ENCODE data around the gene CACNG6. TPM values are rescaled to one million over a fixed set of nuclear protein-coding genes. Genes with fewer than 3 reads are reported as not detected.

CACNG6 gene
- total RNA-seq, 3 donors from 2014 or later (not counting 1 experiment from before 2014, with no cell fraction given): 11.5 TPM; not detected in 2

DNA sequence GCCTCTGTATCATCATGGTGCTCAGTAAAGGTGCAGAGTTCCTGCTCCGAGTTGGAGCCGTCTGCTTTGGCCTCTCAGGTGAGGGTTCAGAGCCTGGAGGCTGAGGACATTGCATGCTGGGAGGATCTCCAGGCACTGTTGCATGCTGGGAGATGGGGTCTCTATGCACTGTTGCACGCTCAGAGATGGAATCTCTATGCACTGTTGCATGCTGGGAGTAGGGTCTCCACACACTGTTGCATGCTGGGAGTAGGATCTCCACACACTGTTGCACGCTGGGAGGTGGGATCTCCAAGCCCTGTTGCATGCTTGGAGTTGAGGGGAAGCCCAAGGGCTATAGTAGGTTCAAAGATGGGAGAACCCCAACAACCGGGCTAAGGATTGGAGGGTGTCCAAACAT, 8.3 kb downstream of the CACNG6 start:
- Mint-ChIP-seq H3K36me3 (no peaks in the 10 kb centered on the region), H3K4me1 (no peaks in the 10 kb centered on the region), H3K4me3 (no peak overlapping the region), H3K27ac (no peak overlapping the region), H3K27me3 (ENCODE audit: low read depth in 2 of 2) (peaks cover 31 to 45% of the 10 kb centered on the region in 2 donors), H3K9me3 (no peaks in the 10 kb centered on the region)
- DNase-seq (no peak), ATAC-seq (no peak)
- H3K27me3 ChIP-seq (ENCODE audit: control insufficient read depth, insufficient read depth, low read length): no peaks in the 10 kb centered on the region
- H3K27ac ChIP-seq (ENCODE audit: low read length): no peak overlapping the region
- intact Hi-C loops (cut with micrococcal nuclease): no loop called here
- no peaks in the 10 kb centered on the region for H3K4me1 ChIP-seq (ENCODE audit: control insufficient read depth, insufficient read depth, low read length)
- 71% methylated on average over 5 of the region's 5 CpGs for WGBS (ENCODE audit: insufficient coverage)
- no peaks in the 10 kb centered on the region for H3K9me3 ChIP-seq (ENCODE audit: control insufficient read depth, insufficient read depth, low read length)
- no peak overlapping the region for H3K4me3 ChIP-seq (ENCODE audit: low read length)
- no peaks in the 10 kb centered on the region for H3K36me3 ChIP-seq (ENCODE audit: control insufficient read depth, insufficient read depth, low read length)
- TF ChIP-seq, protein P1, sequence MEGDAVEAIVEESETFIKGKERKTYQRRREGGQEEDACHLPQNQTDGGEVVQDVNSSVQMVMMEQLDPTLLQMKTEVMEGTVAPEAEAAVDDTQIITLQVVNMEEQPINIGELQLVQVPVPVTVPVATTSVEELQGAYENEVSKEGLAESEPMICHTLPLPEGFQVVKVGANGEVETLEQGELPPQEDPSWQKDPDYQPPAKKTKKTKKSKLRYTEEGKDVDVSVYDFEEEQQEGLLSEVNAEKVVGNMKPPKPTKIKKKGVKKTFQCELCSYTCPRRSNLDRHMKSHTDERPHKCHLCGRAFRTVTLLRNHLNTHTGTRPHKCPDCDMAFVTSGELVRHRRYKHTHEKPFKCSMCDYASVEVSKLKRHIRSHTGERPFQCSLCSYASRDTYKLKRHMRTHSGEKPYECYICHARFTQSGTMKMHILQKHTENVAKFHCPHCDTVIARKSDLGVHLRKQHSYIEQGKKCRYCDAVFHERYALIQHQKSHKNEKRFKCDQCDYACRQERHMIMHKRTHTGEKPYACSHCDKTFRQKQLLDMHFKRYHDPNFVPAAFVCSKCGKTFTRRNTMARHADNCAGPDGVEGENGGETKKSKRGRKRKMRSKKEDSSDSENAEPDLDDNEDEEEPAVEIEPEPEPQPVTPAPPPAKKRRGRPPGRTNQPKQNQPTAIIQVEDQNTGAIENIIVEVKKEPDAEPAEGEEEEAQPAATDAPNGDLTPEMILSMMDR (IDR thresholded peaks at IDR 0.05): no peak

GRCh38 chr19:54001496-54001895, 10.1 kb downstream of the CACNG6 start:
- no peak overlapping the region for H3K4me3 Mint-ChIP-seq
- no peak overlapping the region for H3K27ac Mint-ChIP-seq
- H3K27me3 Mint-ChIP-seq (ENCODE audit: low read depth in 2 of 2): peaks cover 20 to 27% of the 10 kb centered on the region in 2 donors
- H3K27me3 ChIP-seq (ENCODE audit: control insufficient read depth, insufficient read depth, low read length): no peaks in the 10 kb centered on the region
- no peak overlapping the region for H3K27ac ChIP-seq (ENCODE audit: low read length)
- no peaks in the 10 kb centered on the region for H3K36me3 Mint-ChIP-seq
- no peaks in the 10 kb centered on the region for H3K4me1 Mint-ChIP-seq
- DNase-seq: no peak
- no peaks in the 10 kb centered on the region for H3K36me3 ChIP-seq (ENCODE audit: control insufficient read depth, insufficient read depth, low read length)
- H3K4me3 ChIP-seq (ENCODE audit: low read length): no peak overlapping the region
- intact Hi-C loops (cut with micrococcal nuclease): no loop called here
- no peaks in the 10 kb centered on the region for H3K9me3 Mint-ChIP-seq
- 95% methylated on average over 2 of the region's 2 CpGs for WGBS (ENCODE audit: insufficient coverage)
- H3K4me1 ChIP-seq (ENCODE audit: control insufficient read depth, insufficient read depth, low read length): no peaks in the 10 kb centered on the region
- H3K9me3 ChIP-seq (ENCODE audit: control insufficient read depth, insufficient read depth, low read length): no peaks in the 10 kb centered on the region
- no peak for ATAC-seq
- TF ChIP-seq, protein P1 (IDR thresholded peaks at IDR 0.05): no peak

DNA sequence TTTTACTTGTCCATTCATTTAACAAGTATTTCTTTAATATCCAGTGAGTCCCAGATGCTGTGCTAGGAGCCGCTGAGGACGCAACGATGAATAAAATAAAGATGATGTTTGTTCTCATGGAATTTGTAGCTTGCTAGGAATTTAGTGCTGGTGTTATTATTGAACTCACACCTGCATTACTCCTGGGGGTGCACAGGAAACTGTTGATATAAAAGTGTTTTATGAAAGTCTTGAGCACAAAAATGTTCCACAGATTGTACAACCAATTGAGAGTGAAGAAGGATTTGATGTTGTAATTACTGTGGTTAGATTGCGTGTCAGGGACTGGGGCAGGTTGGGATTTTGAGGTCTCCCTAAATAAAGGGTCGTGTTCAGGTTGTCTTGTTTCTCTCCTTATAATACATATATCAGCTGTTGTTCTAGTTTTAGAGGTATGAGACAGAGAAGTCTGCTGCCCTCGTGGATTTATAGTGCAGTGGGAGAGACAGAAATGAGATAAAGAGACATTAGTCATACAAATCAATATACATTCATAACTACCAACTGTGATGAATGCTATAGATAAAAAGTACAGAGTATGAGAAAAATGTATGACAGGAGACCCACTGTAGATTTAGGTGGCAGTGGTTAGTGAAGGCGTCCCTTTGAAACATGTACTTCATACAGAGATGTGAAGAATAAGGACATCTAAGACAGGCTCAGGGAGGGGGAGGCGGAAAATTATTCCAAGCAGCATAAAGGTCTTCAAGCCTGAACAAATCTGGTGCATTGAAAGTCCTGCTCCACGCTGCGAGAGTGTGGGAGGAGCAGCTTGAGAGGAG, 11.3 kb downstream of the CACNG6 start:
- TF ChIP-seq, protein P1 (IDR thresholded peaks at IDR 0.05): no peak
- DNase-seq (no peak), ATAC-seq (no peak)
- Histone ChIP-seq H3K27ac (ENCODE audit: low read length) (no peak overlapping the region), H3K4me3 (ENCODE audit: low read length) (no peak overlapping the region), H3K4me1 (ENCODE audit: control insufficient read depth, insufficient read depth, low read length) (no peaks in the 10 kb centered on the region), H3K36me3 (ENCODE audit: control insufficient read depth, insufficient read depth, low read length) (no peaks in the 10 kb centered on the region), H3K27me3 (ENCODE audit: control insufficient read depth, insufficient read depth, low read length) (no peaks in the 10 kb centered on the region), H3K9me3 (ENCODE audit: control insufficient read depth, insufficient read depth, low read length) (no peaks in the 10 kb centered on the region)
- intact Hi-C loops (cut with micrococcal nuclease): no loop called here
- H3K9me3 Mint-ChIP-seq: no peaks in the 10 kb centered on the region
- 82% methylated on average over 8 of the region's 10 CpGs for WGBS (ENCODE audit: insufficient coverage)
- no peak overlapping the region for H3K27ac Mint-ChIP-seq
- H3K36me3 Mint-ChIP-seq: no peaks in the 10 kb centered on the region
- peaks cover 16 to 26% of the 10 kb centered on the region in 2 donors for H3K27me3 Mint-ChIP-seq (ENCODE audit: low read depth in 2 of 2)
- no peaks in the 10 kb centered on the region for H3K4me1 Mint-ChIP-seq
- no peak overlapping the region for H3K4me3 Mint-ChIP-seq

- no peaks in the 10 kb centered on the region for H3K9me3 Mint-ChIP-seq
- H3K27me3 ChIP-seq (ENCODE audit: control insufficient read depth, insufficient read depth, low read length): no peaks in the 10 kb centered on the region
- no peaks in the 10 kb centered on the region for H3K36me3 Mint-ChIP-seq
- H3K9me3 ChIP-seq (ENCODE audit: control insufficient read depth, insufficient read depth, low read length): no peaks in the 10 kb centered on the region
- 95% methylated on average over 7 of the region's 8 CpGs for WGBS (ENCODE audit: insufficient coverage)
- H3K4me3 Mint-ChIP-seq: no peak overlapping the region
- ATAC-seq (no peak), DNase-seq (no peak)
- no peak overlapping the region for H3K4me3 ChIP-seq (ENCODE audit: low read length)
- TF ChIP-seq, protein P1 (IDR thresholded peaks at IDR 0.05): no peak
- no peaks in the 10 kb centered on the region for H3K4me1 Mint-ChIP-seq
- no peaks in the 10 kb centered on the region for H3K4me1 ChIP-seq (ENCODE audit: control insufficient read depth, insufficient read depth, low read length)
- H3K27me3 Mint-ChIP-seq (ENCODE audit: low read depth in 2 of 2): peaks cover 13 to 19% of the 10 kb centered on the region in 2 donors
- no peak overlapping the region for H3K27ac ChIP-seq (ENCODE audit: low read length)
- H3K36me3 ChIP-seq (ENCODE audit: control insufficient read depth, insufficient read depth, low read length): no peaks in the 10 kb centered on the region
- no peak overlapping the region for H3K27ac Mint-ChIP-seq
- intact Hi-C loops (cut with micrococcal nuclease): no loop called here
Observed at GRCh38 chr19:54009440-54009839, 18.0 kb downstream of the CACNG6 start.

All from natural killer cell (primary cell).